Osteocyte (in vitro differentiated cells): ENCODE data around the gene HMGN1. TPM values are rescaled to one million over a fixed set of nuclear protein-coding genes. Genes with fewer than 3 reads are reported as not detected.

Experiments used
- DNase-seq: peaks from one replicate; pipeline ENCODE4 v3.0.0; 2021; ENCODE audit warnings: mixed read lengths; ENCODE audit not compliant: unreplicated experiment; ENCODE audit errors: extremely low spot score
- H3K27ac Mint-ChIP-seq: one replicate; pipeline ENCODE4 v1.8.0; 2021; ENCODE audit warnings: mild to moderate bottlenecking, mixed read lengths; ENCODE audit not compliant: unreplicated experiment
- H3K27me3 Mint-ChIP-seq: one replicate; pipeline ENCODE4 v1.8.0; 2021; ENCODE audit warnings: mixed read lengths; ENCODE audit not compliant: unreplicated experiment
- H3K36me3 Mint-ChIP-seq: one replicate; pipeline ENCODE4 v1.8.0; 2021; ENCODE audit warnings: mixed read lengths; ENCODE audit not compliant: unreplicated experiment
- H3K4me1 Mint-ChIP-seq: one replicate; pipeline ENCODE4 v1.8.0; 2021; ENCODE audit warnings: mixed read lengths; ENCODE audit not compliant: unreplicated experiment
- H3K4me3 Mint-ChIP-seq: one replicate; pipeline ENCODE4 v1.8.0; 2021; ENCODE audit warnings: mild to moderate bottlenecking, moderate library complexity, mixed read lengths; ENCODE audit not compliant: unreplicated experiment
- H3K9me3 Mint-ChIP-seq: one replicate; pipeline ENCODE4 v1.8.0; 2021; ENCODE audit warnings: mixed read lengths; ENCODE audit not compliant: unreplicated experiment
- CTCF ChIP-seq: fragments of 200-600 bp; sonication (generic); IDR thresholded peaks from 2 replicates; pipeline ENCODE4 v1.5.0; 2021; ENCODE audit warnings: antibody characterized with exemption, mild to moderate bottlenecking, moderate library complexity
- total RNA-seq: library from RNA; stranded (reverse); gene quantifications from 2 replicates; pipeline ENCODE4 v1.2.1, GENCODE V29; 2021

Gene HMGN1
- total RNA-seq, 1 donor from 2014 or later = 289 TPM

- H3K9me3 Mint-ChIP-seq = no peaks in the 10 kb centered on the region
- H3K27ac Mint-ChIP-seq = no peak overlapping the region
- peaks cover 19% of the 10 kb centered on the region for H3K27me3 Mint-ChIP-seq
- H3K4me1 Mint-ChIP-seq = peaks cover 4% of the 10 kb centered on the region
- DNase-seq = no peak
- no peak overlapping the region for H3K4me3 Mint-ChIP-seq
- H3K36me3 Mint-ChIP-seq = no peaks in the 10 kb centered on the region
- TF ChIP-seq CTCF = no peak
These were observed 10.5 kb upstream of the HMGN1 start for GRCh38 chr21:39359382-39359781.

GRCh38 chr21:39353295-39353694 is 4.4 kb upstream of the HMGN1 start:
- peaks cover 18% of the 10 kb centered on the region for H3K27me3 Mint-ChIP-seq
- H3K4me3 Mint-ChIP-seq = no peak overlapping the region
- no peaks in the 10 kb centered on the region for H3K9me3 Mint-ChIP-seq
- no peak for DNase-seq
- no peaks in the 10 kb centered on the region for H3K36me3 Mint-ChIP-seq
- H3K4me1 Mint-ChIP-seq = peaks cover 5% of the 10 kb centered on the region
- no peak overlapping the region for H3K27ac Mint-ChIP-seq
- no peak for TF ChIP-seq CTCF

GRCh38 chr21:39350094-39351005 is 1.5 kb upstream of the HMGN1 start:
- H3K36me3 Mint-ChIP-seq = peaks cover 21% of the 10 kb centered on the region
- H3K27me3 Mint-ChIP-seq = peaks cover 10% of the 10 kb centered on the region
- H3K27ac Mint-ChIP-seq = peak overlapping the region; percentile 94
- peaks cover 28% of the 10 kb centered on the region for H3K4me1 Mint-ChIP-seq
- TF ChIP-seq CTCF = no peak
- no peak for DNase-seq
- H3K4me3 Mint-ChIP-seq = peak overlapping the region; percentile 87
- no peaks in the 10 kb centered on the region for H3K9me3 Mint-ChIP-seq

- H3K4me1 Mint-ChIP-seq = peaks cover 35% of the 10 kb centered on the region
- no peaks in the 10 kb centered on the region for H3K9me3 Mint-ChIP-seq
- peak overlapping the region; percentile 87 for H3K4me3 Mint-ChIP-seq
- H3K27me3 Mint-ChIP-seq = peaks cover 4% of the 10 kb centered on the region
- peaks cover 27% of the 10 kb centered on the region for H3K36me3 Mint-ChIP-seq
- H3K27ac Mint-ChIP-seq = peak overlapping the region; percentile 94
- TF ChIP-seq CTCF = no peak
- DNase-seq = peak; percentile 99
These were observed 564 bp upstream of the HMGN1 start for GRCh38 chr21:39349211-39350093.

GRCh38 chr21:39348040-39348354 is 891 bp downstream of the HMGN1 start:
- no peak for DNase-seq
- no peaks in the 10 kb centered on the region for H3K27me3 Mint-ChIP-seq
- H3K36me3 Mint-ChIP-seq = peaks cover 36% of the 10 kb centered on the region
- H3K4me3 Mint-ChIP-seq = peak overlapping the region; percentile 84
- TF ChIP-seq CTCF = no peak
- H3K4me1 Mint-ChIP-seq = peaks cover 36% of the 10 kb centered on the region
- H3K9me3 Mint-ChIP-seq = no peaks in the 10 kb centered on the region
- peak overlapping the region; percentile 93 for H3K27ac Mint-ChIP-seq
